Ureter (tissue), 1 donor: Measurements from ENCODE around the gene MYO18A. TPM values are rescaled to one million over a fixed set of nuclear protein-coding genes. Genes with fewer than 3 reads are reported as not detected.
"Not testable (repeated sequence)": the region's sequence is repeated elsewhere in the genome, so short reads cannot be mapped to it uniquely, and the experiment has no call there.

ENCODE experiments used
- DNase-seq: peaks from one replicate; pipeline ENCODE4 v3.0.0-alpha.2; 2020; ENCODE audit warnings: low spot score
- total RNA-seq: library from RNA; stranded (reverse); gene quantifications from one replicate; pipeline ENCODE4 v1.2.4, GENCODE V29; 2023
- donor health status: DM: yes; HTN: yes; CAD: no.

Gene MYO18A
- total RNA-seq, 1 donor from 2014 or later, result 74.5 TPM

DNA sequence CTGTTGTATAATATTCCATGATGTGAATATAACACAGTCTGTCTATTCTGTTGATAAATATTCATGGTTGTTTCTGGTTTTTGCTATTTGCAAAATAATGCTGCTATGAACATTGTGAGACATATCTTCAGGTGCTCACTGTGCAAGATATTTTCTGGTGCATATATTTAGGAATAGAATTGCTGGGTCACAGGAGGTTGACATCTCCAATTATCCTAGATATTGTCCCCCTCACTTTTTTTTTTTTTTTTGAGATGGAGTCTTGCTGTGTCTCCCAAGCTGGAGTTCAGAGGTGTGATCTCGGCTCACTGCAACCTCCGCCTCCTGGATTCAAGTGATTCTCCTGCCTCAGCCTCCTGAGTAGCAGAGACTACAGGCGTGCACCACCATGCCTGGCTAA, 14.5 kb upstream of the MYO18A start:
- DNase-seq, result no peak

DNA sequence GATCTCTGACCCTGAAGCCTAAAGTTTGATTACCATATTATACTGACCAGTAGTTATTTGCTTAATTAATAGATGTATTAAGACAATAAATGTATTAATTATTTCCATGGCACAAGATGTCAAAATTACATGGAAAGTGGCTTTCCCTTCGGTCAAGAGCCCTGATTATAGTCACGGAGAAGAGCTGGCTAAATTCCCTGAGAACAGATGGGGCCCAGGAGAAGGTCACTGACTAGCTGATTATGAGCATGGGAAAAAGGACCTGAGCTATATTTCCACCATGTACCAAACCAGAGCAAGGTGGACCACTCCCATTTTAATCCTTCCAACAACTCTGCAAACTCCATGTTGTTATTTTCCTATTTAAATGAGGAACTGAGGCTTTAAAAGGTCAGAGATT, 12.9 kb upstream of the MYO18A start:
- no peak for DNase-seq

DNA sequence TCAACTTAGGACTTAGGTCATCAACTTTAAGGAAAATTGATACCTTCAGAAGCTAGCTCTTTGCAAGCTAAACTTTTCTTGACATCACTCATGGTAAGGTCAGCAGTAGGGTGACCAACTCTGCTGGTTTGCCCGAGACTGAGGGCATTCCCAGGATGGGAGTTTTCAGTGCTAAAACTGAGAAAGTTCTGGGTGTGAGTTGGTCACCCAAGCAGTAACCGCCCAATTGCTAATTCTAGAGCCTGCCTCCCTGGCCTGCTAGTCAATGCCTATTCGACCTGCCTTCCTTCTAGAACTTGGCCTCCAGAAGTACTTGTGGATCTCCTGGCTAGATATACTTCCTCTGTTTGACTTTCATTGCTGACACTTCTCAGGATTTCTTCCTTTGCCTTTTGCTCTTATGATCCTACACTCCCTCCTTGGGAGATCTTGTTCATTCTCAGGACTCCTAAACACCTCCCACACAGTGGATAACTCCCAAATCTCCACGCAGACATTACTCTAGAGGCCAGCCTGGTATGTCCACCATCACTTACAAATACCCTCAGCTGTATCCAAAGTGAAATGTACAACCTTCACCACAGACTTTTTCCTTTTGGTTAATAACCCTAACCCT, 10.5 kb upstream of the MYO18A start:
- no peak for DNase-seq

GRCh38 chr17:29190039-29190438, 9.8 kb upstream of the MYO18A start:
- no peak for DNase-seq

GRCh38 chr17:29189355-29189754, 9.2 kb upstream of the MYO18A start:
- DNase-seq, result no peak

GRCh38 chr17:29181226-29181625, 1.0 kb upstream of the MYO18A start:
- no peak for DNase-seq

DNA sequence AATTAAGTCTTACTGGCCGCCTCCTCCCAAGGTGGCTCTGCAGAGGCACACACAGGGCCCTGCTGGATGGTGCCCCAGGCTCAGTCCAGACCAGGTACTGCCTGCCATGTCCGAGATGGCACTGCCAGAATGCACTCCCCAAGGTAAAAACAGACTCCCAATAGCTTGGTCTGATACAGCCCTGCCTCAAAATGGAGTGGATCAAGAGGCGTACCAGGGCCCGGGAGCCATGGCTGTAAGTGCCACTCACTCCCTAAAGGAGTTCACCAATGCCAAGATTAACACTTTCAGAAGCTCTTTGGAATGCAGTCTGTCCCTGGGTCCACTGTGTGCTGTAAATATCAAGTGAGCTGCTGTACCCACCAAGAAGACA, 576 bp upstream of the MYO18A start:
- no peak for DNase-seq

- DNase-seq, result peak; percentile 72
These were observed 765 bp downstream of the MYO18A start for GRCh38 chr17:29179232-29180033.

- no peak for DNase-seq
These were observed 1.4 kb downstream of the MYO18A start for GRCh38 chr17:29178750-29179231.

DNA sequence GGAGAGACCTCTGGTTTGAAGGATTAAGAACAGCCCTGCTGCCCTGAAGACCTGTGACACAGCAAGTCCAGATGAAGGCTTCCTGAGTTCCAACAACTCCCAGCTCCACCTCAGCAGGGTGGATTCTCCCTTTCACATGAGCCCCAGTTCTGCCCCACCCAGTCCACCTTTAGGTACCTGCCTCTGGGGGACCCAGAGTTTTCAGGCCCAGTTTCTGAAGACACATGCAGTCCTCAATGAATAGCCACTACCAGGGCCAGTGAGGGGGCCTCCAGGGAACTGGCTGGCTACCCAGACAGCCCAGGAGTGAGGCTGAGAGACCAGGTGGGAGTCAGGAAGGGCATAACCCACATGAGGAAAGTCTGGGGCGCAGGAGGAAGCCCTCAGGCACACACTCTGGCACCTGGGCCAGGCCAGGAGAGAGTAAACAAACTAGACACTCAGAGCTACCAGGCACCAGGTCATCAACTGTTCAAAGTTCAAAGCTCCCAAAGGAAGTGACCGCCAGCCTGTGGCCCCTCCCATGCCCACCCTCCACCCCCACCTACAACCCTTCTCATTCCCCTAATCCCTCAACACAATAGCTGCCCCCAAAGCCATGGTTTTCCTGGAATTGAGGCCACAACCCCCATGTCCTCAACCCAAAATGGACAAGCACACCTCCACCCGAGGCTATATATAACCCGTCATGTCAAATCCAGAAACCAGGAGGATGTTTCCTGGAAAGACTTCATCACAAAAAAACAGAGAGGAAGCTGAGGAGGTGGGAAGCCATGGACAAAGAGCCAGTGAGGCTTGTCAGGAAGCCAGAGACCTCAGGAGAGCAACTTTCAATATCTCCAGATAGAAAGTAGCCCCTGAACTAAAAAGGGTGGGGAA, 2.1 kb downstream of the MYO18A start:
- DNase-seq, result no peak

- no peak for DNase-seq
These were observed 2.7 kb downstream of the MYO18A start for GRCh38 chr17:29177541-29177870.

DNA sequence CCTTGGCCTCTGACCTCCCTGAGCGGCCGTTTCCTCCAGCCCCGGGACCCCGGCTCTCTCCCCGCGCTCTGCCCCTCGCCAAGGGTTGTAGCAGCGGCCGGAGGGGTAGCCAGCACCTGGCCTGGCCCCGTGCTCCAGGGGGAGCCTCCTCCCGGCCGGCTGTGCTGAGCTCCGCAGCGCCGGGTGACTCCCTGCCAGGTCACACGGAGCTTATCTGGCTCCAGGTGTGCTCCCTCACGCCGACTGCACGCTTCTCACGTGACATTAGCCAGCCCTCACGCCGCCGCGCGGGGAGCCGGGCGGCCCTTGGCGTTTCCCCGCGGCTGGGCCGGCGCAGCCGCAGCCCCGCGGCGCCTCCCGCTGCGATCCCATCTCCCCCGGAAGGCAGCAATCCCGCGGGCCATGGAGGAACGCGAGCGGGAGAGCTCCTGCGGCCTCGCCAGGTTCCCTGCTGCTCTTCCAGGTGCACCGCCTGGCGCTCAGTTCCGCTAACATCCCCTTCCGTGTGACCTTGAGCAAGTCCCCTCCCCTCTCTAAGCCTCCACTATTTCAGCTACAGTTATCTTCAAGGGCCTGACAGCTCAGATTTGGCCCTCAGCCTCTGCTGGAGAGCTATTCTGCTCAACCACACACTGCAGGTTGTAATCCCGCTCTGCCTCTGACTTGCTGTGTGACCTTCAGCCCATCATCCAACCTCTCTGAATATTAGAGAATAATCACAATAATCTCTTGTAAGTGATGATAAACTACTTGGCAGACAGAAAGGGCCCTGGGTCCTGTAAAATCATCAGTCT, 3.4 kb downstream of the MYO18A start:
- DNase-seq, result no peak

GRCh38 chr17:29175349-29175748, 4.8 kb downstream of the MYO18A start:
- no peak for DNase-seq

GRCh38 chr17:29172589-29172988, 7.6 kb downstream of the MYO18A start:
- DNase-seq, result no peak

- DNase-seq, result no peak
These were observed 9.5 kb downstream of the MYO18A start for GRCh38 chr17:29170682-29171081.

- DNase-seq, result no peak
These were observed 10.2 kb downstream of the MYO18A start for GRCh38 chr17:29169806-29170591.

GRCh38 chr17:29168759-29169126, 11.5 kb downstream of the MYO18A start:
- DNase-seq, result not testable (repeated sequence)

GRCh38 chr17:29168079-29168758, 12.0 kb downstream of the MYO18A start:
- no peak for DNase-seq

GRCh38 chr17:29167393-29168078, 12.7 kb downstream of the MYO18A start:
- DNase-seq, result no peak

DNA sequence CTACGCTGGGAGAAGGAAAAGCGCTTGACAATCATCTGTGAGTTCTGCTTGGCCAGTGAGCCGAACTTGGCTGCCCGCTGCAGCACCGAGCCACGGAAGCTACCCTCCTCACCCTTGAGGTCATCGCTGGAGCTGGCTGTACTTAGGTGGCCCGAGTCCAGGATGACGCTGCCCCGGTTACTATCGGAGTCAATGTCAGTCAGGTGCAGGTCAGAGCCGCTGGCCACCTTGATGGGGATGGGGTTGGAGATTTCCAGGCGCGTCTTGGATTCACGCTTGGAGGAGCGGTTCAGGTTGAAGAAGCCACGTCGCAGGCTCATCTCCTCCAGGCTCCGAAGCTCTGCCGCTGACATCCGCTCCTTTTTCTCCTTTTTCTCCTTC, 13.7 kb downstream of the MYO18A start:
- DNase-seq, result no peak
